ENCODE measurements around the gene RAB6B. TPM values are rescaled to one million over a fixed set of nuclear protein-coding genes. Genes with fewer than 3 reads are reported as not detected.
A peak's percentile ranks its signal among the peaks of the same experiment; 100 is the strongest.

The RAB6B gene
- total RNA-seq, 6 experiments from 2014 or later, result 1.6 to 5.4 (median 2.1) TPM

DNA sequence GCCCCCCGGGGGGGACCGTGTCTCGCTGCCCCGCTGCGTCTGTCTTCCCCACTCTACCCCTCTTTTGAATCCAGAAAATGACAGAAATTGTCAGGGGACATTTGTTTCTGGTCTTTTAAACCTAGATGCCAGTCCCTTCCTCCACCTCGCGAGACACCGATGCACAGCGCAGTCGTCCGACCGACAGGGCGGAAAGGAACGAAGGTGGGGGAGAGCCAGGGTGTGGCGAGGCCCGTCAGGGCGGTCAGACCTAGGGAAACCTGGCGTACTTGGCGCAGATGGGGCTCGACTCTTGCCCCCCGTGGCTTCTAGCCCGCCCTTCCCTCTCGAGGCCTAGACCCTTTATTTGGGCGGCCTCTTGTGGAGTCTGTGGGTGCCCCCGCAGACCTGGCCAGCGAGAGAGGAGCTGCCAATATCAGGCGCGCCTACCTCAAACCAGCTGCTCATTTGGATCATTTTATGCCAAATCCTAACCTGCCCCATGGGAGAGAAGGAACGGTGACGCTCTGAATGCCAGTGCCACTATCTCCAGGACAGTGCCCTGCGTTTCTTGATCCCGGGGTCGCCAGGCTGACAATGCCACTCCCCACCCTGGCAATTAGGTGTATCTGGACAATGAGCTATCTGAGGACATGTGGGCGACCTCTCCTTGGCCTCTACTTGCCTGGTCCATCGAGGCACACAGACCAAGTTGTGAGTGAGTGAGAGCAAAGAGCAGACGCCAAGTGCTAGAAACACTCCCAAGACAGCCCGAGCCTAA is 500 bp upstream of the RAB6B start:
- TF ChIP-seq, protein P1, sequence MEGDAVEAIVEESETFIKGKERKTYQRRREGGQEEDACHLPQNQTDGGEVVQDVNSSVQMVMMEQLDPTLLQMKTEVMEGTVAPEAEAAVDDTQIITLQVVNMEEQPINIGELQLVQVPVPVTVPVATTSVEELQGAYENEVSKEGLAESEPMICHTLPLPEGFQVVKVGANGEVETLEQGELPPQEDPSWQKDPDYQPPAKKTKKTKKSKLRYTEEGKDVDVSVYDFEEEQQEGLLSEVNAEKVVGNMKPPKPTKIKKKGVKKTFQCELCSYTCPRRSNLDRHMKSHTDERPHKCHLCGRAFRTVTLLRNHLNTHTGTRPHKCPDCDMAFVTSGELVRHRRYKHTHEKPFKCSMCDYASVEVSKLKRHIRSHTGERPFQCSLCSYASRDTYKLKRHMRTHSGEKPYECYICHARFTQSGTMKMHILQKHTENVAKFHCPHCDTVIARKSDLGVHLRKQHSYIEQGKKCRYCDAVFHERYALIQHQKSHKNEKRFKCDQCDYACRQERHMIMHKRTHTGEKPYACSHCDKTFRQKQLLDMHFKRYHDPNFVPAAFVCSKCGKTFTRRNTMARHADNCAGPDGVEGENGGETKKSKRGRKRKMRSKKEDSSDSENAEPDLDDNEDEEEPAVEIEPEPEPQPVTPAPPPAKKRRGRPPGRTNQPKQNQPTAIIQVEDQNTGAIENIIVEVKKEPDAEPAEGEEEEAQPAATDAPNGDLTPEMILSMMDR (IDR thresholded peaks at IDR 0.05), result no peak
- Mint-ChIP-seq H3K27me3 (ENCODE audit: insufficient read depth) (peaks cover 23% of the 10 kb centered on the region), H3K36me3 (ENCODE audit: low read depth) (no peaks in the 10 kb centered on the region), H3K4me3 (peak overlapping the region; percentile 79), H3K27ac (no peak overlapping the region), H3K9me3 (no peaks in the 10 kb centered on the region), H3K4me1 (ENCODE audit: low read depth) (no peaks in the 10 kb centered on the region; the same call in 1 of the 2 replicates)
- DNase-seq, result no peak

GRCh38 chr3:133894353-133895207 is 1.1 kb downstream of the RAB6B start:
- Mint-ChIP-seq H3K36me3 (ENCODE audit: low read depth) (no peaks in the 10 kb centered on the region), H3K4me1 (ENCODE audit: low read depth) (no peaks in the 10 kb centered on the region; the same call in 1 of the 2 replicates), H3K27me3 (ENCODE audit: insufficient read depth) (peaks cover 21% of the 10 kb centered on the region), H3K27ac (no peak overlapping the region), H3K4me3 (no peak overlapping the region; the same call in 1 of the 2 replicates), H3K9me3 (no peaks in the 10 kb centered on the region)
- TF ChIP-seq, protein P1 (IDR thresholded peaks at IDR 0.05), result no peak
- no peak for DNase-seq

DNA sequence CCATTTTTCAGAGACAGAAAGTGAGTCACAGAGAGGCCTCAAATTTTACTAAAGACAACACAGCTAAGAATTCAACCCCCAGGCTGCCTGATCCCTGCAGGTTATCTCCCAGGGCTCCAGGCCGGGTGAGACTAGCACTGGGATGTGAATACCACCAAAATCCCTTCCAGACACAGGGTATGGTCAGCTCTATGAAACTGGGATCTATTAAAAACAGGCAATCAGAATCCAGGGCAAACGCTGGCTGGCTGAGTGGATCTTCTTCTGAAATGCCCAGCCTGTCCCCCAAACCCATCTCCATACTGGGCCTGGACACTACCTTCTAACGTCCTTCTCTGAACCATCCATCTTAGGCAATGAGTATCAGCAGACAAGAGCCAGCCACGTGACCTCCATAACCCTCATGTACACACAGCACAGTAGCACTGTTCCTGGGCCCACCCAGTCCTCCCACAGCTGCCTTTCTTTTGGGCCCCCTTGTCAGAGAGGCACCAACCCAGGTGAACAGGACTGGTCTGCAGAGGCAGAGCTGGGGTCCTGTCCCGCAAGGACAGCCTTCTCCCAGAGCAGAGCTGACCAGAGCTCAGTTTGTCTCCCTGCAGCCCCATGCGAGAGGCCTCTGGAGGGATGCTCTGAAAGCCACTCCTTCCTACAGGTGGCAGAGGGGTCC is 1.9 kb downstream of the RAB6B start:
- H3K9me3 Mint-ChIP-seq, result no peaks in the 10 kb centered on the region
- peaks cover 23% of the 10 kb centered on the region for H3K27me3 Mint-ChIP-seq (ENCODE audit: insufficient read depth)
- no peak overlapping the region for H3K27ac Mint-ChIP-seq
- TF ChIP-seq, protein P1 (IDR thresholded peaks at IDR 0.05), result no peak
- H3K36me3 Mint-ChIP-seq (ENCODE audit: low read depth), result no peaks in the 10 kb centered on the region
- no peaks in the 10 kb centered on the region; the same call in 1 of the 2 replicates for H3K4me1 Mint-ChIP-seq (ENCODE audit: low read depth)
- DNase-seq, result no peak
- no peak overlapping the region for H3K4me3 Mint-ChIP-seq

- Mint-ChIP-seq H3K27ac (no peak overlapping the region), H3K4me3 (no peak overlapping the region), H3K36me3 (ENCODE audit: low read depth) (no peaks in the 10 kb centered on the region), H3K9me3 (no peaks in the 10 kb centered on the region), H3K27me3 (ENCODE audit: insufficient read depth) (peaks cover 24% of the 10 kb centered on the region), H3K4me1 (ENCODE audit: low read depth) (no peaks in the 10 kb centered on the region; the same call in 1 of the 2 replicates)
- DNase-seq, result no peak
- TF ChIP-seq, protein P1 (IDR thresholded peaks at IDR 0.05), result no peak
These were observed 3.0 kb downstream of the RAB6B start for GRCh38 chr3:133892541-133893231.

Data from HFFc6 (cell line).